ENCODE results near the gene IPO11. TPM values are rescaled to one million over a fixed set of nuclear protein-coding genes. Genes with fewer than 3 reads are reported as not detected.

The IPO11 gene
- total and polyA plus RNA-seq, 2 of the 13 experiments (the other 11 are each of a cell fraction or from before 2014, with no cell fraction given) = 13.9 to 24.4 TPM

DNA sequence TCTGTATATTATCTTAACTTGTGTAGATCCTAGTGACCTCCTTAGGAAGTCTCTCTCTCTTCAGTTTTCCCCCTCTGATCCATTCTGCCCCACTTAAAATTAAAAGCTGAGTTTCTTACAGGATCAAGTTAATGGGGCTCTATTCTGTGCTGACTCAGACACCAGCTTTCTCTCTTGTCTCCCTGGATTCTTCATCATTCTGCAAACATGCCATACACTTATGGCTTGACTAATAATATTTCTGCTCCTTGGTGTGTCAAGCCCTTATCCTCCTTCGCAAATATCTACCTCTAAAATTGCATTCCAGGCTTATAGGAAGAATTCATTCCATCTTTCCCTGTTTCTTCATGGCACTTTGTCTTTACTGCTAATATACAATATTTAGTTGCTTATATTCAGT is 184.1 kb downstream of the IPO11 start:
- ChIA-PET POLR2A (no interaction called here), CTCF (ENCODE audit: low intra/inter-chr PET ratio, low total read pairs) (no interaction called here)
- DNase-seq (ENCODE audit: low spot score) (no peak), FAIRE-seq (no peak), ATAC-seq (no peak)
- no peak overlapping the region for H3K4me3 ChIP-seq (replicated peaks in 1 of 3; ENCODE audit: insufficient read depth in 1 of 3, low read depth in 2 of 3, low read length in 3 of 3)
- intact Hi-C loops (cut with micrococcal nuclease; ENCODE audit: unreplicated experiment) (no loop called here), in situ Hi-C loops (cut with HindIII; ENCODE audit: extremely low pct_ligation_motif_present, low pct_unique_long_range_greater_than_20kb) (no loop called here)
- H3K36me3 ChIP-seq (replicated peaks in 1 of 2; ENCODE audit: control insufficient read depth in 1 of 2, insufficient read depth in 2 of 2, low read length in 2 of 2) = peaks cover 2 to 6% of the 10 kb centered on the region in 2 experiments; a peak in 2 of 5 replicates
- no peaks in the 10 kb centered on the region for H3K27me3 ChIP-seq (ENCODE audit: control insufficient read depth in 1 of 2, insufficient read depth in 2 of 2, low read length in 2 of 2)
- H3K4me2 ChIP-seq (ENCODE audit: low read depth, low read length) = no peak overlapping the region
- H3K79me2 ChIP-seq (ENCODE audit: insufficient read depth, low read length) = no peaks in the 10 kb centered on the region
- H2AFZ ChIP-seq (ENCODE audit: low read length) = no peak overlapping the region
- no peak overlapping the region for H3K27ac ChIP-seq (ENCODE audit: extremely low read length, insufficient read depth, low read length)
- WGBS (ENCODE audit: low lambda C conversion rate) = 100% methylated on average over 1 of the region's 1 CpG
- H3K9ac ChIP-seq (ENCODE audit: insufficient read depth, low read depth, low read length) = no peak overlapping the region
- no TSS peak for BruUV-seq (replicated peaks)
- H4K20me1 ChIP-seq (ENCODE audit: insufficient read depth, low read length) = no peaks in the 10 kb centered on the region
- no peaks in the 10 kb centered on the region for H3K9me3 ChIP-seq (ENCODE audit: low read length)
- peaks cover 14% of the 10 kb centered on the region for H3K4me1 ChIP-seq (ENCODE audit: insufficient read depth, low read length)
- no peak for TF ChIP-seq CC2D1A (CRISPR knock-in tag; IDR thresholded peaks at IDR 0.05)
- TF ChIP-seq RFX1 (IDR thresholded peaks at IDR 0.05) = no peak
- TF ChIP-seq, protein P1, sequence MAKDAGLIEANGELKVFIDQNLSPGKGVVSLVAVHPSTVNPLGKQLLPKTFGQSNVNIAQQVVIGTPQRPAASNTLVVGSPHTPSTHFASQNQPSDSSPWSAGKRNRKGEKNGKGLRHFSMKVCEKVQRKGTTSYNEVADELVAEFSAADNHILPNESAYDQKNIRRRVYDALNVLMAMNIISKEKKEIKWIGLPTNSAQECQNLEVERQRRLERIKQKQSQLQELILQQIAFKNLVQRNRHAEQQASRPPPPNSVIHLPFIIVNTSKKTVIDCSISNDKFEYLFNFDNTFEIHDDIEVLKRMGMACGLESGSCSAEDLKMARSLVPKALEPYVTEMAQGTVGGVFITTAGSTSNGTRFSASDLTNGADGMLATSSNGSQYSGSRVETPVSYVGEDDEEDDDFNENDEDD (CRISPR knock-in tag; IDR thresholded peaks at IDR 0.05; ENCODE audit: borderline replicate concordance) = no peak
- TF ChIP-seq, protein P2, sequence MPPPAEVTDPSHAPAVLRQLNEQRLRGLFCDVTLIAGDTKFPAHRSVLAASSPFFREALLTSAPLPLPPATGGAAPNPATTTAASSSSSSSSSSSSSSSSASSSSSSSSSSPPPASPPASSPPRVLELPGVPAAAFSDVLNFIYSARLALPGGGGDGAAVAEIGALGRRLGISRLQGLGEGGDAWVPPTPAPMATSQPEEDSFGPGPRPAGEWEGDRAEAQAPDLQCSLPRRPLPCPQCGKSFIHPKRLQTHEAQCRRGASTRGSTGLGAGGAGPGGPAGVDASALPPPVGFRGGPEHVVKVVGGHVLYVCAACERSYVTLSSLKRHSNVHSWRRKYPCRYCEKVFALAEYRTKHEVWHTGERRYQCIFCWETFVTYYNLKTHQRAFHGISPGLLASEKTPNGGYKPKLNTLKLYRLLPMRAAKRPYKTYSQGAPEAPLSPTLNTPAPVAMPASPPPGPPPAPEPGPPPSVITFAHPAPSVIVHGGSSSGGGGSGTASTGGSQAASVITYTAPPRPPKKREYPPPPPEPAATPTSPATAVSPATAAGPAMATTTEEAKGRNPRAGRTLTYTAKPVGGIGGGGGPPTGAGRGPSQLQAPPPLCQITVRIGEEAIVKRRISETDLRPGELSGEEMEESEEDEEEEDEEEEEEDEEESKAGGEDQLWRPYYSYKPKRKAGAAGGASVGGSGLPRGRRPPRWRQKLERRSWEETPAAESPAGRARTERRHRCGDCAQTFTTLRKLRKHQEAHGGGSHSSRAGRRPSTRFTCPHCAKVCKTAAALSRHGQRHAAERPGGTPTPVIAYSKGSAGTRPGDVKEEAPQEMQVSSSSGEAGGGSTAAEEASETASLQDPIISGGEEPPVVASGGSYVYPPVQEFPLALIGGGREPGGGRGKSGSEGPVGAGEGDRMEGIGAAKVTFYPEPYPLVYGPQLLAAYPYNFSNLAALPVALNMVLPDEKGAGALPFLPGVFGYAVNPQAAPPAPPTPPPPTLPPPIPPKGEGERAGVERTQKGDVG (CRISPR knock-in tag; IDR thresholded peaks at IDR 0.05; ENCODE audit: borderline replicate concordance) = no peak
- no peak for TF ChIP-seq ZNF816 (CRISPR knock-in tag; IDR thresholded peaks at IDR 0.05; ENCODE audit: borderline replicate concordance)
- no peak for TF ChIP-seq POLR2AphosphoS2 (IDR thresholded peaks at IDR 0.05; ENCODE audit: low read depth, low read length)
- no peak for TF ChIP-seq SYNCRIP (IDR thresholded peaks at IDR 0.05; ENCODE audit: insufficient read depth, low read depth, low read length)
- no peak for TF ChIP-seq ZNF224 (CRISPR knock-in tag; IDR thresholded peaks at IDR 0.05)
- no peak for TF ChIP-seq NFATC3 (CRISPR knock-in tag; IDR thresholded peaks at IDR 0.05)
- TF ChIP-seq MTA3 (CRISPR knock-in tag; IDR thresholded peaks at IDR 0.05) = no peak
- no peak for TF ChIP-seq ARNT2 (CRISPR knock-in tag; IDR thresholded peaks at IDR 0.05; ENCODE audit: low read depth)
- no peak for TF ChIP-seq TEAD3 (CRISPR knock-in tag; optimal IDR thresholded peaks at IDR 0.05; ENCODE audit: borderline replicate concordance)
- TF ChIP-seq, protein P3, sequence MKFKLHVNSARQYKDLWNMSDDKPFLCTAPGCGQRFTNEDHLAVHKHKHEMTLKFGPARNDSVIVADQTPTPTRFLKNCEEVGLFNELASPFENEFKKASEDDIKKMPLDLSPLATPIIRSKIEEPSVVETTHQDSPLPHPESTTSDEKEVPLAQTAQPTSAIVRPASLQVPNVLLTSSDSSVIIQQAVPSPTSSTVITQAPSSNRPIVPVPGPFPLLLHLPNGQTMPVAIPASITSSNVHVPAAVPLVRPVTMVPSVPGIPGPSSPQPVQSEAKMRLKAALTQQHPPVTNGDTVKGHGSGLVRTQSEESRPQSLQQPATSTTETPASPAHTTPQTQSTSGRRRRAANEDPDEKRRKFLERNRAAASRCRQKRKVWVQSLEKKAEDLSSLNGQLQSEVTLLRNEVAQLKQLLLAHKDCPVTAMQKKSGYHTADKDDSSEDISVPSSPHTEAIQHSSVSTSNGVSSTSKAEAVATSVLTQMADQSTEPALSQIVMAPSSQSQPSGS (CRISPR knock-in tag; IDR thresholded peaks at IDR 0.05) = no peak
- no peak for TF ChIP-seq CHD2 (IDR thresholded peaks at IDR 0.05; ENCODE audit: low read depth, low read length)
- TF ChIP-seq, protein P4, sequence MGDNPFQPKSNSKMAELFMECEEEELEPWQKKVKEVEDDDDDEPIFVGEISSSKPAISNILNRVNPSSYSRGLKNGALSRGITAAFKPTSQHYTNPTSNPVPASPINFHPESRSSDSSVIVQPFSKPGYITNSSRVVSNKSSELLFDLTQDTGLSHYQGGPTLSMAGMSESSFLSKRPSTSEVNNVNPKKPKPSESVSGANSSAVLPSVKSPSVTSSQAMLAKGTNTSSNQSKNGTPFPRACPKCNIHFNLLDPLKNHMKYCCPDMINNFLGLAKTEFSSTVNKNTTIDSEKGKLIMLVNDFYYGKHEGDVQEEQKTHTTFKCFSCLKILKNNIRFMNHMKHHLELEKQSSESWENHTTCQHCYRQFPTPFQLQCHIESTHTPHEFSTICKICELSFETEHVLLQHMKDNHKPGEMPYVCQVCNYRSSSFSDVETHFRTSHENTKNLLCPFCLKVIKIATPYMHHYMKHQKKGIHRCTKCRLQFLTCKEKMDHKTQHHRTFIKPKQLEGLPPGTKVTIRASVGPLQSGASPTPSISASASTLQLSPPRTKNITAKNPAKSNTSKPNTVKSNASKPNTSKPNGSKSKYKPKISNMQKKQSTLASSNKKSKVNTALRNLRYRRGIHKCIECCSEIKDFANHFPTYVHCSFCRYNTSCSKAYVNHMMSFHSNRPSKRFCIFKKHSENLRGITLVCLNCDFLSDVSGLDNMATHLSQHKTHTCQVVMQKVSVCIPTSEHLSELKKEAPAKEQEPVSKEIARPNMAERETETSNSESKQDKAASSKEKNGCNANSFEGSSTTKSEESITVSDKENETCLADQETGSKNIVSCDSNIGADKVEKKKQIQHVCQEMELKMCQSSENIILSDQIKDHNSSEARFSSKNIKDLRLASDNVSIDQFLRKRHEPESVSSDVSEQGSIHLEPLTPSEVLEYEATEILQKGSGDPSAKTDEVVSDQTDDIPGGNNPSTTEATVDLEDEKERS (CRISPR knock-in tag; IDR thresholded peaks at IDR 0.05) = no peak
- no peak for TF ChIP-seq CENPX (CRISPR knock-in tag; IDR thresholded peaks at IDR 0.05)
- no peak for TF ChIP-seq EED (CRISPR knock-in tag; IDR thresholded peaks at IDR 0.05)
- TF ChIP-seq GTF2F1 (IDR thresholded peaks at IDR 0.05; ENCODE audit: low read length) = no peak
- no peak for TF ChIP-seq JUN (CRISPR knock-in tag; IDR thresholded peaks at IDR 0.05)

Measured in HepG2 (cell line).